GM12878 (cell line): Measurements from ENCODE around the gene OAF. TPM values are rescaled to one million over a fixed set of nuclear protein-coding genes. Genes with fewer than 3 reads are reported as not detected.

Source experiments
- ATAC-seq: fragments of 200-7000 bp; cut with Tn5 transposase; 3 replicates; pipeline ENCODE4 v1.9.1; 2020; ENCODE audit warnings: mild to moderate bottlenecking, moderate library complexity
- BruUV-seq: library from RNA; stranded (reverse); fragments of 400-500 nt; replicated peaks from 2 replicates; lab custom pipeline; 2021; lab: Mats Ljungman, UMichigan
- CTCF ChIA-PET: fragments of 300-600 bp; sonication (Branson Sonifier 250); formaldehyde crosslinking; extraction: SDS; loops from one replicate; lab custom pipeline; 2021; ENCODE audit warnings: inconsistent platforms; lab: Yijun Ruan, JAX
- POLR2A ChIA-PET: fragments of 350-600 bp; formaldehyde crosslinking; extraction: SDS; loops from one replicate; lab custom pipeline; 2021; ENCODE audit warnings: inconsistent platforms; lab: Charles Lee
- RAD21 ChIA-PET: fragments of 300-600 bp; sonication (Branson Sonifier 250); formaldehyde crosslinking; loops from one replicate; lab custom pipeline; 2023; ENCODE audit warnings: antibody characterized with exemption; ENCODE audit not compliant: unreplicated experiment; lab: Charles Lee
- SMC1A ChIA-PET: fragments of 300-600 bp; sonication (Branson Sonifier 250); formaldehyde crosslinking; loops from one replicate; lab custom pipeline; 2023; ENCODE audit not compliant: unreplicated experiment, uncharacterized antibody; lab: Charles Lee
- DNase-seq: peaks from one replicate; pipeline ENCODE4 v3.0.0-alpha.2; 2011; ENCODE audit warnings: low read depth, low spot score
- FAIRE-seq: peaks from 3 replicates; lab custom pipeline; 2011; peaks lifted over from hg19 to GRCh38; lab: Jason Lieb, UNC
- H2AFZ ChIP-seq: 2 replicates; pipeline ENCODE4 v1.6.0; 2011; ENCODE audit warnings: low read depth, low read length, control low read depth; ENCODE audit not compliant: control insufficient read depth
- H3K27ac ChIP-seq: 2 replicates; pipeline ENCODE4 v1.5.1; 2011; ENCODE audit warnings: control low read depth; ENCODE audit not compliant: control insufficient read depth, insufficient read depth
- H3K27me3 ChIP-seq, 2 experiments: replicated peaks in 1 of 2; 2 replicates each; pipeline versions ENCODE4 v1.6.0 to v1.6.1; 2011; ENCODE audit warnings: low read length in 1 of 2; ENCODE audit not compliant: control insufficient read depth in 2 of 2, insufficient read depth in 2 of 2
- H3K36me3 ChIP-seq, 2 experiments: 2 replicates each; pipeline ENCODE4 v1.5.1; 2011; ENCODE audit warnings: low read length in 1 of 2; ENCODE audit not compliant: control insufficient read depth in 2 of 2, insufficient read depth in 2 of 2
- H3K4me1 ChIP-seq: 2 replicates; pipeline ENCODE4 v1.6.1; 2011; ENCODE audit warnings: mild to moderate bottlenecking, low read length, moderate library complexity, mixed read lengths; ENCODE audit not compliant: control insufficient read depth, insufficient read depth
- H3K4me2 ChIP-seq: 2 replicates; pipeline ENCODE4 v1.6.0; 2011; ENCODE audit warnings: control low read depth; ENCODE audit not compliant: control insufficient read depth, insufficient read depth
- H3K4me3 ChIP-seq: fragments of 200-600 bp; sonication (generic); 2 replicates; pipeline ENCODE4 v1.5.1; 2016
- H3K79me2 ChIP-seq: 2 replicates; pipeline ENCODE4 v1.6.0; 2011; ENCODE audit warnings: low read length; ENCODE audit not compliant: control insufficient read depth, insufficient read depth
- H3K9ac ChIP-seq: 2 replicates; pipeline ENCODE4 v1.8.0; 2011; ENCODE audit warnings: low read length, control low read depth, mixed read lengths; ENCODE audit not compliant: control insufficient read depth, insufficient read depth
- H3K9me3 ChIP-seq: replicated peaks from 3 replicates; pipeline ENCODE4 v1.5.1; 2011; ENCODE audit warnings: mild to moderate bottlenecking, low read length; ENCODE audit not compliant: control insufficient read depth, insufficient read depth
- H4K20me1 ChIP-seq: 2 replicates; pipeline ENCODE4 v1.6.0; 2011; ENCODE audit not compliant: control insufficient read depth, insufficient read depth
- ASH2L ChIP-seq: fragments of 300-600, 200-600 bp; sonication (generic); IDR thresholded peaks from 2 replicates; pipeline ENCODE4 v1.6.1; 2017; ENCODE audit warnings: low read depth, mild to moderate bottlenecking, borderline replicate concordance
- BHLHE40 ChIP-seq, 2 experiments: fragments of 450-650 bp in 1 of 2; IDR thresholded peaks; 2 replicates each; pipeline ENCODE4 v1.6.1; 2011 to 2017; ENCODE audit warnings: low read depth in 2 of 2, borderline replicate concordance in 1 of 2, improper control_type of control experiment in 1 of 2, low read length in 1 of 2, mild to moderate bottlenecking in 1 of 2
- BMI1 ChIP-seq: fragments of 450-650 bp; IDR thresholded peaks from 2 replicates; pipeline ENCODE4 v1.6.1; 2016; ENCODE audit warnings: mild to moderate bottlenecking, moderate library complexity, borderline replicate concordance
- E2F4 ChIP-seq: IDR thresholded peaks from 2 replicates; pipeline ENCODE4 v1.6.1; 2012; ENCODE audit warnings: low read depth, low read length, improper control_type of control experiment
- E2F8 ChIP-seq: fragments of 450-650 bp; IDR thresholded peaks from 2 replicates; pipeline ENCODE4 v1.6.1; 2018; ENCODE audit warnings: mild to moderate bottlenecking, low read depth, moderate library complexity; ENCODE audit not compliant: partially characterized antibody
- EED ChIP-seq: sonication (generic); IDR thresholded peaks from 2 replicates; pipeline ENCODE4 v1.6.1; 2016; ENCODE audit warnings: antibody characterized with exemption, low read depth
- EZH2 ChIP-seq: IDR thresholded peaks from 2 replicates; pipeline ENCODE4 v1.6.1; 2012; ENCODE audit warnings: low read depth, mild to moderate bottlenecking, control low read depth, inconsistent platforms, low read length, borderline replicate concordance; ENCODE audit not compliant: control insufficient read depth
- MAX ChIP-seq: IDR thresholded peaks from 2 replicates; pipeline ENCODE4 v1.6.1; 2012; ENCODE audit warnings: low read depth, low read length, improper control_type of control experiment
- MEF2B ChIP-seq: fragments of 450-650 bp; IDR thresholded peaks from 2 replicates; pipeline ENCODE4 v1.6.1; 2018; ENCODE audit warnings: mild to moderate bottlenecking, moderate library complexity; ENCODE audit not compliant: partially characterized antibody, poor library complexity, severe bottlenecking
- NFIC ChIP-seq: IDR thresholded peaks from 2 replicates; pipeline ENCODE4 v1.6.1; 2012; ENCODE audit warnings: low read depth, mild to moderate bottlenecking, inconsistent platforms, low read length, moderate library complexity
- NRF1 ChIP-seq: conservative IDR thresholded peaks from 2 replicates; pipeline ENCODE4 v1.6.1; 2011; ENCODE audit warnings: mild to moderate bottlenecking, low read depth, low read length, improper control_type of control experiment
- PBX3 ChIP-seq: IDR thresholded peaks from 2 replicates; pipeline ENCODE4 v1.6.1; 2011; ENCODE audit warnings: mild to moderate bottlenecking, low read depth, low read length, moderate library complexity; ENCODE audit not compliant: insufficient replicate concordance
- POLR2A ChIP-seq: IDR thresholded peaks from 2 replicates; pipeline ENCODE4 v1.6.1; 2011; ENCODE audit warnings: low read depth, mild to moderate bottlenecking, low read length
- STAT1 ChIP-seq: fragments of 450-650 bp; conservative IDR thresholded peaks from 2 replicates; pipeline ENCODE4 v1.6.1; 2014; ENCODE audit warnings: antibody characterized with exemption, mild to moderate bottlenecking
- TCF7 ChIP-seq: IDR thresholded peaks from 2 replicates; pipeline ENCODE4 v1.6.1; 2014; ENCODE audit warnings: antibody characterized with exemption, borderline replicate concordance
- ZNF384 ChIP-seq: IDR thresholded peaks from 2 replicates; pipeline ENCODE4 v1.6.1; 2012; ENCODE audit warnings: low read depth, mild to moderate bottlenecking, low read length, improper control_type of control experiment, borderline replicate concordance
- WGBS: methylation state at CpG from one replicate; pipeline ENCODE4 v1.1.6; 2016; ENCODE audit warnings: low lambda C conversion rate; ENCODE audit not compliant: insufficient replicate concordance, insufficient coverage; ENCODE audit errors: missing lambda C conversion rate; 5-methylcytosine and 5-hydroxymethylcytosine counted together
- in situ Hi-C: fragments of 300-500 bp; cut with MboI; formaldehyde crosslinking; loops from 9 replicates; pipeline ENCODE4 v1.14.3; 2018; ENCODE audit warnings: mixed read lengths
- intact Hi-C: fragments of 100-400 bp; cut with micrococcal nuclease; formaldehyde crosslinking; loops from one replicate; pipeline ENCODE4 v1.14.2; 2022; ENCODE audit not compliant: unreplicated experiment
- polyA plus RNA-seq, 11 experiments: library from polyadenylated mRNA; depleted of rRNA in 4 of 11; unstranded in 6 of 11; stranded (reverse) in 5 of 11; fragments of >200 nt; fragmentation: Nextera tagmentation in 4 of 11; fragmentation: Illumina TruSeq in 1 of 11; extraction: Ambion mirVana in 4 of 11; extraction: Trizol in 1 of 11; gene quantifications; 1 replicate in 1 of 11; 2 replicates in 10 of 11; pipeline versions ENCODE4 v1.2.1 to v1.2.3, GENCODE V29; 2011 to 2016; ENCODE audit warnings: inconsistent platforms in 2 of 11, missing spikeins in 2 of 11, low read depth in 1 of 11
- total RNA-seq, 4 experiments: library from RNA; depleted of rRNA in 3 of 4; stranded (reverse); fragments of >200 nt in 3 of 4; fragmentation: Illumina TruSeq in 1 of 4; extraction: Trizol in 1 of 4; gene quantifications; 2 replicates each; pipeline versions ENCODE4 v1.2.1 to v1.2.3, GENCODE V29; 2013 to 2021

The OAF gene
- total and polyA plus RNA-seq, 10 of the 15 experiments (the other 5 are each of a cell fraction or from before 2014, with no cell fraction given): 0.10 to 4.7 (median 1.1) TPM

GRCh38 chr11:120168108-120168959 is 42.5 kb upstream of the OAF start:
- CTCF ChIA-PET: interaction anchor here (0.6 to 2.3 kb wide), 3 partner anchors 10 to 60 kb away, joined by 3 to 5 read pairs (median 4); no protein-coding TSS in a partner anchor
- DNase-seq (no peak), ATAC-seq (no peak), FAIRE-seq (no peak)
- peaks cover under 1 to 5% of the 10 kb centered on the region in 2 experiments; a peak in 3 of 4 replicates for H3K27me3 ChIP-seq
- RAD21 ChIA-PET: no interaction called here
- WGBS: 36% methylated on average over 27 of the region's 35 CpGs
- intact Hi-C loops: no loop called here
- H3K4me1 ChIP-seq: no peaks in the 10 kb centered on the region
- H3K27ac ChIP-seq: no peak overlapping the region
- no TSS peak for BruUV-seq
- no peaks in the 10 kb centered on the region for H3K79me2 ChIP-seq
- no peaks in the 10 kb centered on the region; the same call in 2 of the 3 replicates for H3K9me3 ChIP-seq
- SMC1A ChIA-PET: interaction anchor here (0.5 to 1.2 kb wide), 2 partner anchors 61 to 153 kb away, joined by 3 read pairs; no protein-coding TSS in a partner anchor
- H3K9ac ChIP-seq: no peak overlapping the region
- no peaks in the 10 kb centered on the region for H3K36me3 ChIP-seq
- POLR2A ChIA-PET: no interaction called here
- H3K4me3 ChIP-seq: no peak overlapping the region
- H3K4me2 ChIP-seq: no peak overlapping the region
- H4K20me1 ChIP-seq: no peaks in the 10 kb centered on the region
- in situ Hi-C loops: no loop called here
- no peak overlapping the region for H2AFZ ChIP-seq
- TF ChIP-seq EZH2: no peak
- TF ChIP-seq POLR2A: no peak
- TF ChIP-seq E2F4: no peak
- TF ChIP-seq ASH2L: no peak
- TF ChIP-seq NFIC: no peak
- no peak for TF ChIP-seq EED
- no peak for TF ChIP-seq MAX
- TF ChIP-seq BHLHE40 (IDR thresholded peaks at IDR 0.05; ENCODE audit: borderline replicate concordance in 1 of 2, low read depth in 2 of 2, low read length in 1 of 2): no peak
- no peak for TF ChIP-seq TCF7
- no peak for TF ChIP-seq BMI1
- TF ChIP-seq E2F8: no peak
- TF ChIP-seq ZNF384: no peak
- TF ChIP-seq STAT1: no peak
- TF ChIP-seq PBX3: no peak
- TF ChIP-seq NRF1: no peak
- TF ChIP-seq MEF2B: no peak
